GM13976 (cell line): ENCODE results near the gene STON1.

Source experiments
- DNase-seq: peaks from one replicate; pipeline ENCODE4 v3.0.0; 2012; ENCODE audit warnings: low spot score
- in situ Hi-C: fragments of 300-500 bp; cut with MboI; formaldehyde crosslinking; loops from one replicate; pipeline ENCODE4 v1.12.0; 2022; ENCODE audit warnings: low sequenced_read_pairs, mixed read lengths, inconsistent platforms; ENCODE audit not compliant: unreplicated experiment
- TF ChIP-seq, protein P1 (sequence below): IDR thresholded peaks from 2 replicates; pipeline ENCODE4 v1.5.1; 2012; ENCODE audit warnings: borderline replicate concordance, mild to moderate bottlenecking; ENCODE audit not compliant: insufficient read depth; ENCODE audit errors: extremely low read depth, missing control alignments, control extremely low read depth

The STON1 gene

DNA sequence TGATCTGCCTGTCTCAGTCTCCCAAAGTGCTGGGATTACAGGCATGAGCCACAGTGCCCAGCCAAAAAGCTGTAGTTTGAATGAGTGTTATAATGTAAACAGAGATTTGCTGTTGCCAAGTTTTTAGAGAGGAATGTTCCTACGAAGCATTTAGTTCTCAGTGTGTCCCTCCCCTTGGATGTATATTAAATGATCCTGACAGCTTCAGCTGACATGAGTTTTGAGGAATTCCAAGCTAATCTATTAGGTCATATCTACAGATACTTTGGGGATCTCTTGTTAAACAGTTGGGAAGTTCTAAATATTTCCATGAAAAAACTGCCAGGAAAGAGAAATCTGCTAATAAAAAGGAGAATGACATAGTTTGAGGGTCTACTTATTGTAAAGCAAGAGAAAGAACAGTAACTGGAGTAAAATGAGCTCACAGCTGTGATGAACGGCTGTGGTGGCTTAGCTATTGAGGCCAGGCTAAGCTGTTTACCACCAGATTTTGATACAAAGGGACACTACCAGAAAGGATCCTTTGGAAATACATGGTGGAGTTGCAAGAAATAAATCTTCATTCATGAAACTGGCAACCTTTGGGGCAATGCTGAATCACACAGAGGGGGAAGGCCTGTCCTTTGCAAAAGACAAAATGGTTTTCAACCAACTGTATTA lies 2.6 kb upstream of the STON1 start:
- DNase-seq: no peak
- TF ChIP-seq, protein P1, sequence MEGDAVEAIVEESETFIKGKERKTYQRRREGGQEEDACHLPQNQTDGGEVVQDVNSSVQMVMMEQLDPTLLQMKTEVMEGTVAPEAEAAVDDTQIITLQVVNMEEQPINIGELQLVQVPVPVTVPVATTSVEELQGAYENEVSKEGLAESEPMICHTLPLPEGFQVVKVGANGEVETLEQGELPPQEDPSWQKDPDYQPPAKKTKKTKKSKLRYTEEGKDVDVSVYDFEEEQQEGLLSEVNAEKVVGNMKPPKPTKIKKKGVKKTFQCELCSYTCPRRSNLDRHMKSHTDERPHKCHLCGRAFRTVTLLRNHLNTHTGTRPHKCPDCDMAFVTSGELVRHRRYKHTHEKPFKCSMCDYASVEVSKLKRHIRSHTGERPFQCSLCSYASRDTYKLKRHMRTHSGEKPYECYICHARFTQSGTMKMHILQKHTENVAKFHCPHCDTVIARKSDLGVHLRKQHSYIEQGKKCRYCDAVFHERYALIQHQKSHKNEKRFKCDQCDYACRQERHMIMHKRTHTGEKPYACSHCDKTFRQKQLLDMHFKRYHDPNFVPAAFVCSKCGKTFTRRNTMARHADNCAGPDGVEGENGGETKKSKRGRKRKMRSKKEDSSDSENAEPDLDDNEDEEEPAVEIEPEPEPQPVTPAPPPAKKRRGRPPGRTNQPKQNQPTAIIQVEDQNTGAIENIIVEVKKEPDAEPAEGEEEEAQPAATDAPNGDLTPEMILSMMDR: no peak
- in situ Hi-C loops: no loop called here

DNA sequence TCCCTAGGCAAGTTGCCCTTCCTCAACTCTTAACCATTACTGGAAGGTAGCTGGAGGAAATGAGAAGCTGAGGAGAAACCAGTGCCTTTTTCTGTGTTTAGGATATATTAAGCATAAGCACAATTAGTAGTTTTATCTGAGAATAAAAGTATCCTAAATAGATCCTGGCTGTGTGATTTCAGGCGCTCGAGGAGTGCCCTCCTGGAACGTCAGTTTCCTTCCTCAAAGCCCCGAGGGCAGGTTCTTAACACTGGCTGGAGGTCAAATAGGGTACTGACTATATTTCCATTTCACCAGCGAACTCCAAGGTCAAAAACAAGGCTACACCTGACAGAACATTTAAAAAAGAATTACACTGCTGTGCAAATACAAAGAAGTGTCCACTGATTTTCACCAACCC lies 1.5 kb upstream of the STON1 start:
- DNase-seq: no peak
- in situ Hi-C loops: no loop called here
- TF ChIP-seq, protein P1: no peak

DNA sequence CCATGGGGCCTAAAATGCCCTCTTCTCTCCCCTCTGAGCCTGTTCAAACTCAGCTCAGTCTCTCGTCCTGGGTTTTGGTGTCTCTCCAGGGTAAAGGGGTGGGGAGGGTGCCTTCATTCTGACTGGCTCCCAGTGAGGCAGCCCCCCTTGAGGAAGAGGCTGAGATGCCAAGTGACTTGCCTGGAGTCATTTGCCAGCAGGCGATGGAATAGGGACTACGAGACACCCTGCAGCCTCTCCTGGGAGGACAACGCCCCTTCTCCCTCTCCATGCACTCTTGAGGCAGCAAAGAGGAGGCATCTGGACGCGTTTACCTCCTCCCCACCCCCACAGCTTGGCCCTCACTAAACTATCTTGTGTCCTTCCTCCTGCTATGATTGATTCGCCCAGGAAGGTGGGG lies 760 bp upstream of the STON1 start:
- TF ChIP-seq, protein P1: no peak
- DNase-seq: no peak
- in situ Hi-C loops: no loop called here

DNA sequence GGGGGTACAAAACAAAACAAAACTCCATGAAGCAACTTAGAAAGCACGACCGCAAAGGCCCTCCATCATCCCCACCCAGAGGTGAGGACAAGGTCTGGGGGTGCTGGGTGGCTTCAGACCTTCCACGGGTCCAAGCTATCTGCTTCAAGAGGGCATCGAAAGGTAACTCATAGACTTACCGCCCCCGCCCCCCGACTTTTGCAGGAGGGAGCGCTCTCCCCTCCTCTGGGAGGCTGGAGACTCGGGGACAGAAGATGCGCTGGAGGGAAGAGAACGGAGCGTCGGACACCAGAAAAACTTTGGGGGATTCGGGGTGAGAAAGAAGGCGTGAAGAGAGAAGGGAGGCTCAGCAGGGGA lies 300 bp upstream of the STON1 start:
- in situ Hi-C loops: no loop called here
- TF ChIP-seq, protein P1: no peak
- DNase-seq: no peak

DNA sequence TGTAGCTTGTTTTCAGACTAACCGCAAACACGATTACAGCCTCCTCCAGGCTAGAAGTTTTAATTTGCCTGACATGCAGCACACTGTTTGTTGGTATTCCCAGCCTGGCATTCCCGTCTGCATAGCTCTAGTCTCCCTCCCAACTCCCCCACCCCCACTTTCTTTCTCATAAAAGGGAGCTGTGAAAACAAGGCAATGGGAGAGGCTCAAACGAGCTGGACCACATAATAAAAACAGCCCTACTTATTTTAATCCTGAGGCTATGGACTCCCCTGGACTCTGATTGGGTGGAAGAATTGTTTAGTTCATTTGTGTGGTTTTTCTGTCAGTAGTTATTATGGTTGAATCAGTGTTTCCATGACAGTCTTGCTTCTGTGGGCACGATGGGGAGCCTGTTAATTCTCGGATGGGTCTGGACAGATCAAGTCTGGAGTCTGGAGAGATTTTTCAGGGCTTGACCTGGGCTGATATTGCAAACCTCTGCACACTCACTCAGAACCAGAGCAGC lies 1.2 kb downstream of the STON1 start:
- in situ Hi-C loops: no loop called here
- no peak for DNase-seq
- TF ChIP-seq, protein P1: no peak

DNA sequence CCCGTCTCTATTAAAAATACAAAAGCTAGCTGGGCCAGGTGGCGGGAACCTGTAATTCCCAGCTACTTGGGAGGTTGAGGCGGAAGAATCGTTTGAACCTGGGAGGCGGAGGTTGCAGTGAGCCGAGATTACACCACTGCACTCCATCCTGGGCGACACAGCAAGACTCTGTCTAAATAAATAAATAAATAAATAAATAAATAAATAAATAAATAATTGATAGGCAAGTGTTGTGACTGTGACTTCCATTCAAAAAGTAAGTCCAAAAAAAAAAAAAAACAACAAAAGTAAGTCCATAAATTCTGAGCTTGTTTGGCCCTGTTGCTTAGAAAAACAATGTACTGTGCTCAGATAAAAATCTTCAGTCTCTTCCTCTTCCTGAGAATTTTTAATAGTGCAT lies 2.2 kb downstream of the STON1 start:
- DNase-seq: no peak
- TF ChIP-seq, protein P1: no peak
- in situ Hi-C loops: no loop called here

DNA sequence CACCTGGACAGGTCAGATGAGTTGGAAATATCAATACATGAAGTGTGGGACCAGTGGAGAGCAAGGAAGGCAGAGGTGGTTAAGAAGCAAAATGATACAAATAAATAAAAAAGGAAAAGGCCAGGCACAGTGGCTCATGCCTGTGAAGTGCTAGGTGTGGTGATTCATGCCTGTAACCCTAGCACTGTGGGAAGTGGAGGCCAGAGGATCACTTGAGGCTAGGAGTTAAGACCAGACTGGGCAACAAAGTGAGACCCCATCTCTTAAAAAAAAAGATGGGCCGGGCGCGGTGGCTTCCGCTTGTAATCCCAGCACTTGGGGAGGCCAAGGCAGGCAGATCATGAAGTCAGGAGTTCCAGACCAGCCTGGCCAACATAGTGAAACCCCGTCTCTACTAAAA lies 2.9 kb downstream of the STON1 start:
- no peak for DNase-seq
- in situ Hi-C loops: no loop called here
- TF ChIP-seq, protein P1: no peak
